Smooth muscle cell (in vitro differentiated cells): Measurements from ENCODE around the gene OR11G2. TPM values are rescaled to one million over a fixed set of nuclear protein-coding genes. Genes with fewer than 3 reads are reported as not detected.
"Not testable (repeated sequence)": the region's sequence is repeated elsewhere in the genome, so short reads cannot be mapped to it uniquely, and the experiment has no call there.

Experiments
- DNase-seq: peaks from one replicate; lab custom pipeline; 2025; ENCODE audit not compliant: unreplicated experiment; lab: John Stamatoyannopoulos, UW
- H2AFZ ChIP-seq: fragments of 200-600 bp; sonication (generic); 2 replicates; pipeline ENCODE4 v1.6.0; 2016; ENCODE audit warnings: antibody characterized with exemption, low read depth, mild to moderate bottlenecking
- H3F3A ChIP-seq: fragments of 200-600 bp; sonication (generic); 2 replicates; pipeline ENCODE4 v1.6.0; 2017; ENCODE audit warnings: antibody characterized with exemption, low read depth
- H3K27ac ChIP-seq: fragments of 200-600 bp; sonication (generic); 2 replicates; pipeline ENCODE4 v1.5.1; 2016; ENCODE audit warnings: low read depth, mild to moderate bottlenecking
- H3K27me3 ChIP-seq: fragments of 200-600 bp; sonication (generic); 2 replicates; pipeline ENCODE4 v1.6.1; 2016; ENCODE audit warnings: low read depth, mild to moderate bottlenecking
- H3K36me3 ChIP-seq: fragments of 200-600 bp; sonication (generic); 2 replicates; pipeline ENCODE4 v1.5.1; 2016; ENCODE audit warnings: low read depth
- H3K4me1 ChIP-seq: fragments of 200-600 bp; sonication (generic); 2 replicates; pipeline ENCODE4 v1.5.1; 2016; ENCODE audit warnings: low read depth
- H3K4me2 ChIP-seq: fragments of 200-600 bp; sonication (generic); 2 replicates; pipeline ENCODE4 v1.6.0; 2016; ENCODE audit warnings: mild to moderate bottlenecking
- H3K4me3 ChIP-seq: fragments of 200-600 bp; sonication (generic); 2 replicates; pipeline ENCODE4 v1.5.1; 2016; ENCODE audit warnings: mild to moderate bottlenecking
- H3K79me2 ChIP-seq: fragments of 200-600 bp; sonication (generic); 2 replicates; pipeline ENCODE4 v1.6.0; 2016; ENCODE audit warnings: low read depth, mild to moderate bottlenecking
- H3K9ac ChIP-seq: fragments of 200-600 bp; sonication (generic); 2 replicates; pipeline ENCODE4 v1.6.0; 2016; ENCODE audit warnings: low read depth
- H3K9me3 ChIP-seq: fragments of 200-600 bp; sonication (generic); replicated peaks from 2 replicates; pipeline ENCODE4 v1.5.1; 2016; ENCODE audit warnings: low read depth
- H4K20me1 ChIP-seq: fragments of 200-600 bp; sonication (generic); 2 replicates; pipeline ENCODE4 v1.6.0; 2016; ENCODE audit warnings: low read depth
- CTCF ChIP-seq: fragments of 200-600 bp; sonication (generic); IDR thresholded peaks from 2 replicates; pipeline ENCODE4 v1.5.1; 2017; ENCODE audit warnings: borderline replicate concordance, mild to moderate bottlenecking, antibody characterized with exemption; ENCODE audit not compliant: insufficient read depth, poor library complexity, severe bottlenecking
- WGBS: methylation state at CpG from one replicate; pipeline ENCODE4 v1.1.7; 2016; ENCODE audit warnings: low lambda C conversion rate; 5-methylcytosine and 5-hydroxymethylcytosine counted together
- polyA plus RNA-seq: library from polyadenylated mRNA; unstranded; fragments of >200 nt; fragmentation: Nextera tagmentation; extraction: Ambion mirVana; gene quantifications from 2 replicates; pipeline ENCODE4 v1.2.1, GENCODE V29; 2016
- total RNA-seq: library from RNA; depleted of rRNA; stranded (reverse); fragments of >200 nt; gene quantifications from 2 replicates; pipeline ENCODE4 v1.2.3, GENCODE V29; 2014

OR11G2 gene
- total and polyA plus RNA-seq, 2 experiments from 2014 or later = not detected

DNA sequence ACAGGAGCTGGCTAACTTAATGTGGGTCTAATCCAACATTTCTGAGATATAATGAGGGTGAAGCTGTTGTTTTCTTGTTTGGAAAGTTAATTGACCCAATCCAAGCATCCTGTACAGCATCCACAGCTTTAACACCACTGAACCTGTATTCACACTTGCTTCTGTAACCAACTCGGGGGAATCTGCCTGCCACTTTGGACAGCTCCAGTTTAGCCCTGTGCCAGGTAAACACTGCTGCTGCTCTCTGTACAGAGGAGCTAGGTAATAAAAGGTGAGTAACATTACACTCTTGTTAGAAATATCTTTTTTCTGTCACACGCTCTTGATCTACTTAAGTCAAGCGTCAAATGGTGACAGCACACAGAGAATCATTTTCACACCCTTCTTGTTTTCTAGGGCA, 700 bp downstream of the OR11G2 start:
- H3K4me1 ChIP-seq = no peaks in the 10 kb centered on the region
- no peak overlapping the region for H3K27ac ChIP-seq
- peaks cover 5% of the 10 kb centered on the region for H3K9me3 ChIP-seq
- no peaks in the 10 kb centered on the region for H4K20me1 ChIP-seq
- H3K4me2 ChIP-seq = no peak overlapping the region
- no peak overlapping the region for H2AFZ ChIP-seq
- no peak for DNase-seq
- no peak overlapping the region for H3K4me3 ChIP-seq
- no peaks in the 10 kb centered on the region for H3K79me2 ChIP-seq
- no peak for TF ChIP-seq CTCF
- H3K36me3 ChIP-seq = no peaks in the 10 kb centered on the region
- H3F3A ChIP-seq = no peaks in the 10 kb centered on the region
- H3K27me3 ChIP-seq = no peaks in the 10 kb centered on the region
- WGBS = 79% methylated on average over 3 of the region's 3 CpGs
- H3K9ac ChIP-seq = no peak overlapping the region

- H3F3A ChIP-seq = no peaks in the 10 kb centered on the region
- no peak overlapping the region for H3K27ac ChIP-seq
- H3K4me1 ChIP-seq = no peaks in the 10 kb centered on the region
- H3K27me3 ChIP-seq = no peaks in the 10 kb centered on the region
- no peaks in the 10 kb centered on the region for H3K36me3 ChIP-seq
- H3K9me3 ChIP-seq = peaks cover 11% of the 10 kb centered on the region
- no peak overlapping the region for H2AFZ ChIP-seq
- H3K4me2 ChIP-seq = no peak overlapping the region
- no peak for TF ChIP-seq CTCF
- no peaks in the 10 kb centered on the region for H4K20me1 ChIP-seq
- H3K9ac ChIP-seq = no peak overlapping the region
- DNase-seq = no peak
- H3K79me2 ChIP-seq = no peaks in the 10 kb centered on the region
- no peak overlapping the region for H3K4me3 ChIP-seq
These were observed 3.4 kb downstream of the OR11G2 start for GRCh38 chr14:20194101-20194500.

DNA sequence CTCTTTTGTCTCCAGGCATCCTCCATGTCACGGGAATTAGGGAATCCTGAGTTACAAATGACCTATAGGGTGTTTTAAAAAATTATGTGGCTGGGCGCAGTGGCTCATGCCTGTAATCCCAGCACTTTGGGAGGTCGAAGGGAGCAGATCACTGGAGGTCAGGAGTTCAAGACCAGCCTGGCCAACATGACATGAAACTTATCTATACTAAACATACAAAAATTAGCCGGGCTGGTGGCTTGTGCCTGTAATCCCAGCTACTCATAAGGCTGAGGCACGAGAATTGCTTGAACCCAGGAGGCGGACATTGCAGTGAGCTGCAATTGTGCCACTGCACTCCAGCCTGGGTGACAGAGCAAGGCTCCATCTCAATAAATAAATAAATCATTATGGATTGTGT, 4.5 kb downstream of the OR11G2 start:
- H3K9ac ChIP-seq, H3K4me1 ChIP-seq, H3K27ac ChIP-seq, H3K36me3 ChIP-seq, H4K20me1 ChIP-seq, H3K4me2 ChIP-seq, H3F3A ChIP-seq, DNase-seq, H3K27me3 ChIP-seq, H3K79me2 ChIP-seq, H3K4me3 ChIP-seq, H2AFZ ChIP-seq: not testable (repeated sequence)
- H3K9me3 ChIP-seq = peaks cover 11% of the 10 kb centered on the region
- 63% methylated on average over 6 of the region's 6 CpGs for WGBS

GRCh38 chr14:20195911-20196310, 5.2 kb downstream of the OR11G2 start:
- no peak for TF ChIP-seq CTCF
- H4K20me1 ChIP-seq = no peaks in the 10 kb centered on the region
- H3K9me3 ChIP-seq = peaks cover 11% of the 10 kb centered on the region
- DNase-seq = no peak
- H3K4me3 ChIP-seq = no peak overlapping the region
- H3K36me3 ChIP-seq = no peaks in the 10 kb centered on the region
- no peaks in the 10 kb centered on the region for H3F3A ChIP-seq
- no peak overlapping the region for H3K9ac ChIP-seq
- H2AFZ ChIP-seq = no peak overlapping the region
- no peaks in the 10 kb centered on the region for H3K4me1 ChIP-seq
- no peak overlapping the region for H3K4me2 ChIP-seq
- no peaks in the 10 kb centered on the region for H3K27me3 ChIP-seq
- 50% methylated on average over 2 of the region's 2 CpGs for whole genome bisulfite sequencing
- H3K27ac ChIP-seq = no peak overlapping the region
- H3K79me2 ChIP-seq = no peaks in the 10 kb centered on the region
